ENCODE measurements around the gene CPNE1. TPM values are rescaled to one million over a fixed set of nuclear protein-coding genes. Genes with fewer than 3 reads are reported as not detected.

The CPNE1 gene
- total and polyA plus RNA-seq, 12 donors: 63.9 to 464 (median 160) TPM

- TF ChIP-seq POLR2A (IDR thresholded peaks at IDR 0.05): no peak
- DNase-seq: no peak
- 72 to 84% (median 78%) methylated on average over 7 of the region's 7 CpGs for WGBS, 4 donors
Observed at GRCh38 chr20:35598476-35598875, 66.2 kb downstream of the CPNE1 start.

GRCh38 chr20:35597186-35597585 lies 67.5 kb downstream of the CPNE1 start:
- Histone ChIP-seq H3K27me3 (no peaks in the 10 kb centered on the region), H3K27ac (no peak overlapping the region), H3K4me3 (no peak overlapping the region), H3K9me3 (replicated peaks in 1 of 3) (no peaks in the 10 kb centered on the region), H3K36me3 (replicated peaks in 1 of 2) (no peaks in the 10 kb centered on the region), H3K4me1 (replicated peaks in 1 of 2) (peaks cover 15 to 17% of the 10 kb centered on the region in 2 donors)
- no peak for DNase-seq
- WGBS, 4 donors: 80 to 90% (median 87%) methylated on average over 2 of the region's 2 CpGs
- TF ChIP-seq POLR2A (IDR thresholded peaks at IDR 0.05): no peak
- TF ChIP-seq CTCF (IDR thresholded peaks at IDR 0.05): no peak
- intact Hi-C loops (cut with DNase I): no loop called here

More at GRCh38 chr20:35598476-35598875, 66.2 kb downstream of the CPNE1 start:
- H3K4me3 ChIP-seq: no peak overlapping the region
- no peaks in the 10 kb centered on the region for H3K27me3 ChIP-seq
- H3K9me3 ChIP-seq (replicated peaks in 1 of 3): no peaks in the 10 kb centered on the region
- H3K27ac ChIP-seq: no peak overlapping the region
- H3K4me1 ChIP-seq (replicated peaks in 1 of 2): peaks cover 15 to 17% of the 10 kb centered on the region in 2 donors
- no peaks in the 10 kb centered on the region for H3K36me3 ChIP-seq (replicated peaks in 1 of 2)
- intact Hi-C loops (cut with DNase I): no loop called here

- intact Hi-C loops (cut with DNase I): no loop called here
Observed at GRCh38 chr20:35595901-35596300, 68.8 kb downstream of the CPNE1 start.

GRCh38 chr20:35595456-35595855 lies 69.2 kb downstream of the CPNE1 start:
- Histone ChIP-seq H3K4me3 (no peak overlapping the region), H3K4me1 (replicated peaks in 1 of 2) (no peaks in the 10 kb centered on the region), H3K27me3 (no peaks in the 10 kb centered on the region), H3K36me3 (replicated peaks in 1 of 2) (no peaks in the 10 kb centered on the region), H3K9me3 (replicated peaks in 1 of 3) (no peaks in the 10 kb centered on the region), H3K27ac (no peak overlapping the region)
- 85 to 89% (median 87%) methylated on average over 14 to 17 of the region's 17 CpGs for WGBS, 4 donors
- TF ChIP-seq CTCF (IDR thresholded peaks at IDR 0.05) (no peak), POLR2A (IDR thresholded peaks at IDR 0.05) (no peak)
- intact Hi-C loops (cut with DNase I): no loop called here
- no peak for DNase-seq

More at GRCh38 chr20:35595901-35596300, 68.8 kb downstream of the CPNE1 start:
- Histone ChIP-seq H3K4me3 (no peak overlapping the region), H3K27me3 (no peaks in the 10 kb centered on the region), H3K4me1 (replicated peaks in 1 of 2) (peaks cover 3 to 4% of the 10 kb centered on the region in 2 donors), H3K9me3 (replicated peaks in 1 of 3) (no peaks in the 10 kb centered on the region), H3K36me3 (replicated peaks in 1 of 2) (no peaks in the 10 kb centered on the region), H3K27ac (no peak overlapping the region)
- no peak for DNase-seq
- TF ChIP-seq CTCF (IDR thresholded peaks at IDR 0.05): no peak
- TF ChIP-seq POLR2A (IDR thresholded peaks at IDR 0.05): no peak
- 77 to 88% (median 83%) methylated on average over 7 of the region's 7 CpGs for WGBS, 4 donors

- Histone ChIP-seq H3K9me3 (replicated peaks in 1 of 3) (no peaks in the 10 kb centered on the region), H3K4me1 (replicated peaks in 1 of 2) (no peaks in the 10 kb centered on the region), H3K36me3 (replicated peaks in 1 of 2) (no peaks in the 10 kb centered on the region), H3K27me3 (no peaks in the 10 kb centered on the region), H3K4me3 (no peak overlapping the region), H3K27ac (no peak overlapping the region)
- WGBS, 4 donors: 35 to 46% (median 43%) methylated on average over 2 of the region's 2 CpGs
- TF ChIP-seq POLR2A (IDR thresholded peaks at IDR 0.05): no peak
- DNase-seq: no peak
- intact Hi-C loops (cut with DNase I): no loop called here
Observed at GRCh38 chr20:35592339-35592974, 72.2 kb downstream of the CPNE1 start.
